ENCODE measurements around the gene SNX5.

The SNX5 gene

DNA sequence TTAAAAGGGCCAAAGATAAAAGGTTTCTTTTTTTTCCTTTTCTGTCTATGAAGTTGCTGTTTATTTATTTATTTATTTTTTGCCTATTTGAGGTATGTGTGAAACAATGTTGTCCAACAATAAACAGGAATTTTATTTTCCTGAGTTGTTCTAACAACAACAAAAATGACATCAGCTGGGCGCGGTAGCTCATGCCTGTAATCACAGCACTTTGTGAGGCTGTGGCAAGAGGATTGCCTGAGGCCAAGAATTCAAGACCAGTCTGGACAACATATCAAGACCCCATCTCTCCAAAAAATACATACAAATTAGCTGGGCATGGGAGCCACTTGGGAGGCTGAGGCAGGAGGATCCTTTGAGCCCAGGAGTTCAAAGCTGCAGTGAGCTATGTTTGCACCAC is 44.3 kb upstream of the SNX5 start:
- Histone ChIP-seq H4K8ac (ENCODE audit: low read depth, low read length) (no peak overlapping the region), H3K14ac (ENCODE audit: low read length) (no peak overlapping the region), H2BK120ac (ENCODE audit: insufficient read depth, low read length, poor library complexity) (no peak overlapping the region), H3K4me1 (ENCODE audit: control insufficient read depth in 1 of 2, insufficient read depth in 2 of 2, low read length in 2 of 2) (peaks cover 0 to 1% of the 10 kb centered on the region in 2 experiments), H3K79me1 (ENCODE audit: low read length) (no peaks in the 10 kb centered on the region), H2BK12ac (ENCODE audit: low read length) (no peak overlapping the region), H3K27ac (ENCODE audit: low read depth, low read length) (no peak overlapping the region), H3K4ac (ENCODE audit: low read depth, low read length) (no peak overlapping the region), H3K4me3 (ENCODE audit: low read depth, low read length) (no peak overlapping the region), H3K18ac (ENCODE audit: low read length) (no peak overlapping the region), H3K9ac (ENCODE audit: low read length) (no peak overlapping the region), H3K36me3 (ENCODE audit: control insufficient read depth in 1 of 2, insufficient read depth in 2 of 2, low read length in 2 of 2) (peaks cover under 1 to 2% of the 10 kb centered on the region in 2 experiments), H2AK5ac (ENCODE audit: low read length) (no peak overlapping the region), H3K23ac (ENCODE audit: low read length) (no peak overlapping the region), H4K91ac (ENCODE audit: low read depth, low read length) (no peak overlapping the region), H2BK5ac (ENCODE audit: low read depth, low read length, poor library complexity) (no peak overlapping the region), H2AFZ (ENCODE audit: insufficient read depth, low read length, poor library complexity) (no peak overlapping the region), H4K12ac (ENCODE audit: low read depth, low read length) (no peak overlapping the region), H3K9me3 (ENCODE audit: insufficient read depth, low read depth, low read length) (no peaks in the 10 kb centered on the region), H3K79me2 (ENCODE audit: control insufficient read depth, insufficient read depth, low read length, poor library complexity) (no peaks in the 10 kb centered on the region), H3K4me2 (ENCODE audit: low read length) (no peak overlapping the region), H3K27me3 (ENCODE audit: insufficient read depth, low read length) (no peaks in the 10 kb centered on the region)
- WGBS (ENCODE audit: extremely low coverage, insufficient coverage, insufficient read length): no CpG with 5 or more reads among the region's 2 CpGs
- DNase-seq: peak; percentile 86 to 96

DNA sequence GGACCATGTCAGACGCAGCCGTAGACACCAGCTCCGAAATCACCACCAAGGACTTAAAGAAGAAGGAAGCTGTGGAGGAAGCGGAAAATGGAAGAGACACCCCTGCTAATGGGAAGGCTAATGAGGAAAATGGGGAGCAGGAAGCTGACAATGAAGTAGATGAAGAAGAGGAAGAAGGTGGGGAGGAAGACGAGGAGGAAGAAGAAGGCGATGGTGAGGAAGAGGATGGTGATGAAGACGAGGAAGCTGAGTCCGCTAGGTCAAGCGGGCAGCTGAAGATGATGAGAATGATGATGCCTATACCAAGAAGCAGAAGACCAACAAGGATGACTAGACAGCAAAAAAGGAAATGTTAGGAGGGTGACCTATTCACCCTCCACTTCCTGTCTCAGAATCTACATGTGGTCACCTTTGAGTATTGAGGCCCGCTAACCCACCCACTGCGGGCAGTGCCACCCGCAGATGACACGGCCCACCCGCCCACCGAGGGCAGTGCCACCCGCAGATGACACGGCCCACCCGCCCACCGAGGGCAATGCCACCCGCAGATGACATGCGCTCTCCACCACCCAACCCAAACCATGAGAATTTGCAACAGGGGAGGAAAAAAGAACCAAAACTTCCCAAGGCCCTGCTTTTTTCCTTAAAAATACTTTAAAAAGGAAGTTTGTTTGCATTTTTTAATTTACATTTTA is 43.5 kb upstream of the SNX5 start:
- Histone ChIP-seq H3K4me2 (ENCODE audit: low read length) (no peak overlapping the region), H3K9me3 (ENCODE audit: insufficient read depth, low read depth, low read length) (no peaks in the 10 kb centered on the region), H3K79me2 (ENCODE audit: control insufficient read depth, insufficient read depth, low read length, poor library complexity) (no peaks in the 10 kb centered on the region), H3K4me3 (ENCODE audit: low read depth, low read length) (no peak overlapping the region), H3K27ac (ENCODE audit: low read depth, low read length) (no peak overlapping the region), H3K79me1 (ENCODE audit: low read length) (no peaks in the 10 kb centered on the region), H3K23ac (ENCODE audit: low read length) (no peak overlapping the region), H2BK120ac (ENCODE audit: insufficient read depth, low read length, poor library complexity) (no peak overlapping the region), H3K27me3 (ENCODE audit: insufficient read depth, low read length) (no peaks in the 10 kb centered on the region), H4K8ac (ENCODE audit: low read depth, low read length) (no peak overlapping the region), H2AK5ac (ENCODE audit: low read length) (no peak overlapping the region), H3K36me3 (ENCODE audit: control insufficient read depth in 1 of 2, insufficient read depth in 2 of 2, low read length in 2 of 2) (peaks cover 2% of the 10 kb centered on the region in 2 experiments), H3K18ac (ENCODE audit: low read length) (no peak overlapping the region), H2BK5ac (ENCODE audit: low read depth, low read length, poor library complexity) (no peak overlapping the region), H2BK12ac (ENCODE audit: low read length) (no peak overlapping the region), H3K4ac (ENCODE audit: low read depth, low read length) (no peak overlapping the region), H4K12ac (ENCODE audit: low read depth, low read length) (no peak overlapping the region), H3K9ac (ENCODE audit: low read length) (no peak overlapping the region), H4K91ac (ENCODE audit: low read depth, low read length) (no peak overlapping the region), H3K14ac (ENCODE audit: low read length) (no peak overlapping the region), H2AFZ (ENCODE audit: insufficient read depth, low read length, poor library complexity) (no peak overlapping the region), H3K4me1 (ENCODE audit: control insufficient read depth in 1 of 2, insufficient read depth in 2 of 2, low read length in 2 of 2) (peaks cover 0 to 1% of the 10 kb centered on the region in 2 experiments)
- DNase-seq: no peak
- WGBS (ENCODE audit: extremely low coverage, insufficient coverage, insufficient read length): 100% methylated on average over 3 of the region's 21 CpGs

DNA sequence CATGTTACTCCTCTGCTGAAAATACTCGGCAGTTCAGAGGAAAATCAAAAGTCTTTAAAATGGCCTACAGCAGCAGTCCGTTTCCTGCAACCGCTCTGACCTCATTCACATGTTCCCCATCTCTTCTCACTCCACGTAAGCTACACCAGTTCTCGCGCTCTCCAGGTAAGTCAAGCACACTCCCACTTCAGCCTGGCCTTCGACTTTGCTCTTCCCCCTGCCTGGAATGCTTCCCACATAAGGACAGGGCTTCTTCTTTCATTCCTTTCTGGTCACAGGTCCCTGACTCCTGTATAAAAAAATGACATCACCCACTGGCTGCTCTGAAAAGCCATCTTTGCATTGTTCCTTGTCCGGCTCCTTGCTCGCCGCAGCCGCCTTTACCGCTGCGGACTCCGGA is 42.9 kb upstream of the SNX5 start:
- H3K27ac ChIP-seq (ENCODE audit: low read depth, low read length): no peak overlapping the region
- no peak overlapping the region for H3K23ac ChIP-seq (ENCODE audit: low read length)
- H4K8ac ChIP-seq (ENCODE audit: low read depth, low read length): no peak overlapping the region
- H3K4ac ChIP-seq (ENCODE audit: low read depth, low read length): no peak overlapping the region
- no peak overlapping the region for H4K91ac ChIP-seq (ENCODE audit: low read depth, low read length)
- H3K18ac ChIP-seq (ENCODE audit: low read length): no peak overlapping the region
- peak overlapping the region; percentile 15 for H3K4me3 ChIP-seq (ENCODE audit: low read depth, low read length)
- H2AK5ac ChIP-seq (ENCODE audit: low read length): no peak overlapping the region
- no peak overlapping the region for H3K14ac ChIP-seq (ENCODE audit: low read length)
- H3K27me3 ChIP-seq (ENCODE audit: insufficient read depth, low read length): no peaks in the 10 kb centered on the region
- H3K9me3 ChIP-seq (ENCODE audit: insufficient read depth, low read depth, low read length): no peaks in the 10 kb centered on the region
- no peaks in the 10 kb centered on the region for H3K79me2 ChIP-seq (ENCODE audit: control insufficient read depth, insufficient read depth, low read length, poor library complexity)
- no peak overlapping the region for H3K4me2 ChIP-seq (ENCODE audit: low read length)
- DNase-seq: peak; percentile 65 to 78
- no peaks in the 10 kb centered on the region for H3K79me1 ChIP-seq (ENCODE audit: low read length)
- no peak overlapping the region for H2AFZ ChIP-seq (ENCODE audit: insufficient read depth, low read length, poor library complexity)
- H2BK12ac ChIP-seq (ENCODE audit: low read length): no peak overlapping the region
- H3K9ac ChIP-seq (ENCODE audit: low read length): no peak overlapping the region
- no peak overlapping the region for H2BK120ac ChIP-seq (ENCODE audit: insufficient read depth, low read length, poor library complexity)
- WGBS (ENCODE audit: extremely low coverage, insufficient coverage, insufficient read length): no CpG with 5 or more reads among the region's 14 CpGs
- no peak overlapping the region for H4K12ac ChIP-seq (ENCODE audit: low read depth, low read length)
- no peak overlapping the region for H2BK5ac ChIP-seq (ENCODE audit: low read depth, low read length, poor library complexity)
- peaks cover 0 to 2% of the 10 kb centered on the region in 2 experiments for H3K36me3 ChIP-seq (ENCODE audit: control insufficient read depth in 1 of 2, insufficient read depth in 2 of 2, low read length in 2 of 2)
- peaks cover 0 to 1% of the 10 kb centered on the region in 2 experiments for H3K4me1 ChIP-seq (ENCODE audit: control insufficient read depth in 1 of 2, insufficient read depth in 2 of 2, low read length in 2 of 2)

DNA sequence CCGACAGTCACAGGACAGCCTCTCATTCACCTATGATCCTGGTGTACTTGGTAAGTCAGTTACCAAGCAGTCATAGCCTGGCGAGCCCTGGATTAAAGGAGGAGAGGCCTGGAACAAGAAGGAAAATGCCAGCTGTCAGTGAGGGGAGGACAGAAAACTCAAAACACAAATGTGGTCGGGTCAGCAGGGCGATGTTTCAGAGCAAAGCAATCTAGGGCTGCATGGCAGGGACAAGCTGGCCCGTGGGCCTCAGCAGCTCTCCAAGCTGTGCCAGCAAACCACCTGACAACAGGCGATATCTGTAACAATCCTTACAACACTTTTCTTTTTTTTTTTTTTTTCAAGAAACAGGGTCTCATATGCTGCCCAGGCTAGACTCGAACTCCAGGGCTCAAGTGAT is 40.5 kb upstream of the SNX5 start:
- WGBS (ENCODE audit: extremely low coverage, insufficient coverage, insufficient read length): no CpG with 5 or more reads among the region's 7 CpGs
- no peaks in the 10 kb centered on the region for H3K79me2 ChIP-seq (ENCODE audit: control insufficient read depth, insufficient read depth, low read length, poor library complexity)

More for the DNA sequence above, 40.5 kb upstream of the SNX5 start:
- Histone ChIP-seq H3K18ac (ENCODE audit: low read length) (no peak overlapping the region), H3K9ac (ENCODE audit: low read length) (no peak overlapping the region), H3K4me2 (ENCODE audit: low read length) (no peak overlapping the region), H3K14ac (ENCODE audit: low read length) (no peak overlapping the region), H3K27ac (ENCODE audit: low read depth, low read length) (no peak overlapping the region), H3K4me1 (ENCODE audit: control insufficient read depth in 1 of 2, insufficient read depth in 2 of 2, low read length in 2 of 2) (peaks cover 15 to 17% of the 10 kb centered on the region in 2 experiments), H4K8ac (ENCODE audit: low read depth, low read length) (no peak overlapping the region), H3K27me3 (ENCODE audit: insufficient read depth, low read length) (no peaks in the 10 kb centered on the region), H2AFZ (ENCODE audit: insufficient read depth, low read length, poor library complexity) (no peak overlapping the region), H2AK5ac (ENCODE audit: low read length) (no peak overlapping the region), H2BK120ac (ENCODE audit: insufficient read depth, low read length, poor library complexity) (no peak overlapping the region), H3K4ac (ENCODE audit: low read depth, low read length) (no peak overlapping the region), H4K12ac (ENCODE audit: low read depth, low read length) (no peak overlapping the region), H3K79me1 (ENCODE audit: low read length) (peaks cover 5% of the 10 kb centered on the region), H3K9me3 (ENCODE audit: insufficient read depth, low read depth, low read length) (no peaks in the 10 kb centered on the region), H2BK12ac (ENCODE audit: low read length) (no peak overlapping the region), H3K23ac (ENCODE audit: low read length) (no peak overlapping the region), H2BK5ac (ENCODE audit: low read depth, low read length, poor library complexity) (no peak overlapping the region), H4K91ac (ENCODE audit: low read depth, low read length) (no peak overlapping the region), H3K36me3 (ENCODE audit: control insufficient read depth in 1 of 2, insufficient read depth in 2 of 2, low read length in 2 of 2) (peaks cover 0 to 2% of the 10 kb centered on the region in 2 experiments), H3K4me3 (ENCODE audit: low read depth, low read length) (no peak overlapping the region)
- no peak for DNase-seq

Measured in trophoblast cell (in vitro differentiated cells and primary cell).